Kidney glomerular epithelial cell (primary cell): ENCODE results near the gene IPO7.
A peak's percentile ranks its signal among the peaks of the same experiment; 100 is the strongest.
"Not testable (repeated sequence)": the region's sequence is repeated elsewhere in the genome, so short reads cannot be mapped to it uniquely, and the experiment has no call there.

Experiments used
- DNase-seq: peaks from one replicate; lab custom pipeline; 2025; lab: John Stamatoyannopoulos, UW

The IPO7 gene

DNA sequence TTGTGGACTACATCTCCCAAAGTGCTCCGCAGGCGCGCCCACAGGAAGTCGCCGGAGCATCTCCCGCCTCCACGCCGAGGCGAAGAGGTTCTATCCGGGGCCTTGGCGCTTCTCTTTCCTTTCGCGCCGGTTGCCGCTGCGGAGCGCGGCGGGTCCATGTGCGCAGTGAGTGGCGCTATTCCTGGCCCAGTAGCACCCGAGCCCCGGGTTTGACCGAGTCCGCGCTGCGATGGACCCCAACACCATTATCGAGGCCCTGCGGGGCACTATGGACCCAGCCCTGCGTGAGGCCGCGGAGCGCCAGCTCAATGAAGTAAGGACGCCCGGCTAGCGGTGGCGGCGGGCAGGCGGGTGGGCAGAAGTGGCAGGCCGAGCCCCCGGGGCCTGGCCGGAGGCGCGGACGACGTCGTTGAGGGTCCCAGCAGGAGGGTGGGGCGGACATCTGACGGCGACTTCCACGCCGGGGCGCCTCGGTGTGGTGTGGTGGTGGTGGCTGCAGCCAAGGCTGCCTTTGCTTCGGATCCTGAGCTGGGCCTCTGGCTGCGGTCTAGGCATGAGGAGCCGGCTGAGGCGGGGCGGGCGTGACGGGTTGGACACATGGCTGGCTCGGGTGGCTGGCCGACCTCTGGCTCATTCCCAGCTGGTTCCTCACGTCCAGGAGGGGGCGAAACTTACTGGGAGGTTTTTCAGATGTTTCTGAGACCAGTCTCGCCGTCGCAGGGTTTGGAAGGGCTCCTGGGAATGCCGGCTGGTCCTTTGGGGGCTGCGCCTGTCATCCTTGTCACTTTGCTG, at the start of gene IPO7:
Gene IPO7 (plus strand): TSS at position 118 of the 792 bp plus-strand sequence. CDS start 112 bp downstream, at position 230.
- DNase-seq = peak; percentile 71

DNA sequence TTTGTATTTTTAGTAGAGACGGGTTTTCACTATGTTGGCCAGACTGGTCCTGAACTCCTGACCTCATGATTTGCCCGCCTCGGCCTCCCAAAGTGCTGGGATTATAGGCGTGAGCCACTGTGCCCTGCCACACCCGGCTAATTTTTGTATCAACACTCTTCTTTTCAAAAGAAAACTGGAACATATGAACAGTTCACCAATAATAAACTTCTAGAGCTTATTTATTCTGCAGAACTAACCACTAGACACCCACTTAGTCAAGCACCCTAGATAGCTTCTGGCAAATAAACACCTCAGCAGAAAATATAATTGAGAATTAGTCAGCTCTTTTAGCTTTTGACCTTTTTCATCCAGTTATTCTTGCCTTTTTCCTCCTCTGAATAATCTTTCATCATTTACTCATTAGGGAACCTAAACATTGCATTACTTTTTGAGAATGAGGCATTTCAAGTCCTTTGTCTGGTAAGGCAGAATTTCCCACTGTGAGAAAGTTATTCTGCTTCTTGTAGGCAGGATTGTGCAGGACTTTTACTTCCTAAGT, 42.7 kb upstream of the IPO7 start:
- no peak for DNase-seq

DNA sequence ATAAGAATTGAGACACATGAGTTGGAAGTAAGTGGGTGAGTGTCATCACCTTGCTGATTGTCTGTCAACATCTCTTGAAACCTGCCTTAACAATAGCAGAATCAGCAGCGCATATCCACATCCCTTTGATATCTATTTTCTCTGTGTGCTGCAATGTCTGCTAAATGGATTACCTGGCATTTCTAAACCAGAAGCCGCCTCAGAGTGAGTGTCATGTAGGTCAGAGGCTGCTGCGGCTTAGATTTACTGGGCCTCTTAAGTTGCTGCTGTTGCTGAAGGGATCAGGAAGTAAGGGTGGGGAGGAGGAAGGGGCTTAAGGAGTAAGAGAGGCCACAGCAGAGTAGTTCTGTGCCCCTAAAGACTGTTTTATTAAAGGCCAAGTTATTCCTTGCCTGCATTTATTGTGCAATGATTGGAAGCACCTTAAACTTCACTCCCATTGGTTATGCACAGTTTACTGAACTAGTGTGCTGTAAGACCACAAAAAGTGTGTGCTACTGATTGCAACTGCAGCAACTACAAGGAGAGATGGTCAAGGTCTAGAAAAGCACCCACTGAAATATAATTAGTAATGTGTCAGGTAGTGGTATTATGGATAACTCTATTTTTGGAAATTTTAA, 40.3 kb upstream of the IPO7 start:
- no peak for DNase-seq

DNA sequence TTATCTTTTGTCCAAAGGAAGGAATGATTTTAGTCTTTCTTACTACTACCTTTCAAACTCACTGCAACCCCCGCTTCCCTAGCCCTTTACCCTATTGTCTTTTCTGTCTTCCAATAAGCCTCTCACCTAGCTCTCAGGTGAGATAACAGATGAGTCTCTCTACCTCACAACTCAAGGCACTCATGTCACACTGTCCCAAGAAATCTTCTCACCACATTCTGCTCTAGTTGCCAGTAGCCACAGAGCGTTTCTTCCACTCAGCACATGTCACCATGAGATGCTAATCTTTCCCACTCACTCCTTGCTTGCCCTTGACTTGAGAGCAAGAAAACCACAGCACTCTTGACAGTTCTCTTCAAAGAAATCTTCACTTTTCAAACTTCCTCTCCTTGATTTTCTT, 37.4 kb upstream of the IPO7 start:
- no peak for DNase-seq

DNA sequence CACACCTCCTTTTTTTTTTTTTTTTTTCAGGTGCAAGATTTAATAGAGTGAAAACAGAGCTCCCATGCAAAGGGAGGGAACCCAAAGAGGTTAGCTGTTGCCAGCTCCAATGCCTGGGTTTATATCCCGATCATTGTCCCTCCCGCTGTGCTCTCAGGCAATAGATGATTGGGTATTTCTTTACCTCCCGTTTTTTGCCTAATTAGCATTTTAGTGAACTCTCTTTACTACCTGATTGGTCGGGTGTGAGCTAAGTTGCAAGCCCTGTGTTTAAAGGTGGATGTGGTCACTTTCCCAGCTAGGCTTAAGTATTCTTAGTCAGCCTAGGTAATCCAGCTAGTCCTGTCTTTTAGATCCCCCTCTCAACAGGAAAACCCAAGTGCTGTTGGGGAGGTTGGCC, 36.7 kb upstream of the IPO7 start:
- not testable (repeated sequence) for DNase-seq

DNA sequence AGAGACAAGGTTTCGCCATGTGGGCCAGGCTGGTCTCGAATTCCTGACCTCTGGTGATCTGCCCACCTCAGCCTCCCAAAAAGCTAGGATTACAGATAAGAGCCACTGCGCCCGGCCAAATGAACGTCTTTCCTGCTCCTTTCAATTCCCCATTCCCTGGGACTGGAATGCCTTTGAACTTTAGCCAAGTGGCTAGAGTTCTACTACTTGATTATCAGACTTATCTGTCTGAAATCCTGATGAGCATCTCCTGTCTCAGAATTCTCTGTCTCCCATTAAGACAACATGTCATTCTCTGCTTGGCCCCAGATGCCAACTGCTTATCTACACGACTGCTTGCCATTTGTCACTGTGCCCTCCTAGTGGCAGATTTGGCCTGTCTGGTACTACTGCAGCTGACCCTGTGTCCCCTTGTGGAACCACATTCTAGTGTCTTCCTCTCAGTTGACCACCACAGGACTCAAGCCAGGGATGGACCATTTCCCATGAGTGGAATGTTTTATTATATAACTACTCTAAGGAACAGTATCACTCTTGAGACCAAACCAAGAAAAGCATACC, 33.1 kb upstream of the IPO7 start:
- DNase-seq = no peak

DNA sequence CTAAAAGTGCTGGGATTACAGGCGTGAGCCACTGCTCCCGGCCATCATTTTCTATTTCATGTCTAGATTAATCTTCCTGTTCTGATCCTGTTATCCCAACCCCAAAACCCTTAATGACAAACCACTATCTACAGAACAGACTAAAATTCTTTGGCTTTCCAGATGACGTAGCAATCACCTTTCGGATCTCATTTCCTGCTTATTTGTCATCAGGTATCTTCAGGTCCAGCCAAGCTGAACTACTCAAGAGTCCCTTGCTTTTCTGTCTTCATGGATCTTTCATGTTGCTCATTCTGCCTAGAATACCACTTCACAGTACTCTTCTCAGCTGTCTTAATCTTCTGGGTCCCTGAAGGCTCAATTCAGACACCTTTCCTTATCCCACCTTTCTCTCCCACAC, 27.4 kb upstream of the IPO7 start:
- no peak for DNase-seq

DNA sequence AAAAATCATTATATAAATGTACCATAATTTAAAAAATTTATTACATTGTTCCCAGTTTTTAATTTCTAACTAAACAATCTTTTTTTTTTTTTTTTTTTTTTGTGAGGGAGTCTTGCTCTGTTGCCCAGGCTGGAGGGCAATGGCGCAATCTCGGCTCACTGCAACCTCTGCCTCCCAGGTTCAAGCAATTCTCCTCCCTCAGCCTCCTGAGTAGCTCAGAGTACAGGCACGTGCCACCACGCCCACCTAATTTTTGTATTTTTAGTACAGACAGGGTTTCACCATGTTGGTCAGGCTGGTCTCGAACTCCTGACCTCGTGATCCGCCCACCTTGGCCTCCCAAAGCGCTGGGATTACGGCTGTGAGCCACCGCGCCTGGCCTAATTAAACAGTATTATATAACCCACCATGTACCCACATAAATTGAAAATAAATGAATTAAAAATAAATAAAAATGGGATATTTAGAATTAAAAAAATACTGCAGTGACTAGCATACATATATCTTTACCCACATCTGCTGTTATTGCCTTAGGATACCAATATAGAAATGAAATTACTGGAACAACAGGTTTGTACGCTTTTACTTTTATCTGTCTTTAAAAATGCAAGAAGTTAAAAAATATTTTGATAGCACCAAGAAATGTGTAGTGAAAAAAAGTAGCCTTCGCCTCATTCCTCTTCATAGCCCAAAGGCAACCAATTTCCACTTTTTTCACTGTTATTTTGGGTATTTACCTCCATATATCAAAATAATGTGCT, 23.4 kb upstream of the IPO7 start:
- not testable (repeated sequence) for DNase-seq

DNA sequence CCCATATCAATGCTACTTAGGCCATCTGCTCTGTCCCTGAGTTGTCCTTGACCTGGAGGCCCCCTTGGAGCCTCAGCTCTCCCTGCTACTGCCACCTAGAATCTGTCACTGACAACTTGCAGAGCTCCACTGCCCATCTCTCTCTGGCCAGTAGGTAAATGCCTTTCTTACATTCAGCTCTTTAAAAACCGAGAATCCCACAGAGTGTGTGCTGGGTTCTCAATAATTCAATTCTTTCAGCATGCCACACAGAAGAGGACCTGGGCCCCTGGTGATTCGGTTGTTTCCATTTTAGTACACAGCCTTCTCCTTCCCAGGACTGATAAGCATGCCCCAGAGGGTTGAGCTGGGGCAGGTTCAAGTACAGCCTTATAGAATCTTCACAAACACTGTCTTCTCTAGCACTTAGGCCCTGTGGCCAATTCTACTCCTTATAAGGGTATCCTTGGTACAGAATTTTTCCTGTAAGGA, 22.0 kb upstream of the IPO7 start:
- no peak for DNase-seq

DNA sequence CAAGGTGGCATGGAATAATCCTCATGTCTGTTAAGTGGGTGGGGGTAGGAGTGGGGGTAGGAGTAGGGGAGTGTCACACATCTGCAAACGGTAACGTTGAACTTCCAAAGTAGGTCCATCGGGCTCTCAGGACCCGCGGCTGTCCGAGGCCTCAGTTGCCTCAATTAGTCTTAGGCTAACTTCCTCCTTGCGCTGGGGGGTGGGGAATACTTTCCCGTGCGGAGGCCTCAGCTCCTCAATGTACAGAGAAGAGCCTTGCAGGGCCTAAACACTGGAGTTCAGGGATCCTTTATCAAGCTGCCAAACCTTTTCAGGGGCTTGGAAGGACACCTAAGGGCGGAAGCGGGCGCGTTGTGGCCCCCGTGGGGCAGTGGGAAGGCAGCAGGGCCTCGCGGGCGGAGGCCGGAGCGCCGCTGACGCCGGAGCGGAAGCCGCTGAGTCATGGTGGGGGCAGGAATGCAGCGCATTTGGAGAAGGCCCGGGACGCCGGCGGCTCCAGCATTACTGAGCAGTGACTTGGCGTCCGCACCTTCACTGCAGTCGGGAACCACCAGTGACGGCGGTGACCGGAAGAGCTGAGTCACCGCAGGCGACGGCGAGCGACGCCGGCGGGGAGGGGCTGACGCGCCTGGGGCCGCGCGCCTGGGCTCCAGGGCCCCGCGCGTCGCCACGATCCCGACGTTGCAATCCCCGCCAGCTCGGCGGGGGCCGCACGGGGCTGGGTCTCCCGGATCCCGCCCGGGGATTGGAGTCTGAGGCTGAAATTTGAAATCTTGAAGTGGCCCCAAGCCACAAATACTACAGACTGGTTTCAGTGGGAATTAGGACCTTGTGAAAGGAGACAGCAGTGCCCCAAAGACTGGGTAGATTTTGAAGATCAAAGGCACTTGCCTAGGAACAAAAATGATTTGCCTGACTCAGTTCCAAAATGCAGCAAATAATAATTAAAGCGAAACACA, 20.2 kb upstream of the IPO7 start:
- DNase-seq = peak; percentile 85

DNA sequence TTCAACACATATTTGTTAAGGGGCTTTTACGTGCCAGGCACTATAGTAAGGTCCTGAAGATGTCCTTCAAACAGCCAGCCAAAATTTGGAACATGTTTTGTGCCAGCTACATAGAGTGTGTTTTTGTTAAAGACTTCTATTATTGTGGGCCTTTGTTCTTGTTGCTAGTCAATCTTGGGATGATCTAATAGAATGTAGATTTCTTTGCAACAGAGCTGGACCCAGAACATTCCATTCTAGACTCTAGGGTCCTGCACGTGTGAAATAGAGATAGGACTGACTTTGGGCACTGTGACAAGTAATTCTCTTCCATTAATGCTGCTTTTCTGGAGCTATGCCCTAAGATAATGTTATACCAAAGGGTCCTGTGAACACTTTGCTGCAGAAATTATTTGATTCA, 16.9 kb upstream of the IPO7 start:
- no peak for DNase-seq

DNA sequence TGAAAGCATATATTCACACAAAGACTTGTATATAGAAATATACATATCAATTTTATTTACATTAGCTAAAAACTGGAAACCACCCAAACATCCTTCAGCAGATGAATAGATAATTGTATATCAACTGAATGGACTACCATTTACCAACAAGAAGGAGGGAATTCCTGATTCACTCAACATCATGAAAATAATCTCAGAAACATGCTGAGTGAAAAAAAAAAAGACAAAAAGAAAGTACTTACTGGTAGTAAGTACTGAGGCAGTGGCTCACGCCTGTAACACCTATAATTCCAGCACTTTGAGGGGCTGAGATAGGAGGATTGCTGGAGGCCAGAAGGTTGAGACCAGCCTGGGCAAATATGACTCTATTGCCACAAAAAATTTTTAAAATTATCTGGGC, 7.4 kb upstream of the IPO7 start:
- DNase-seq = no peak

DNA sequence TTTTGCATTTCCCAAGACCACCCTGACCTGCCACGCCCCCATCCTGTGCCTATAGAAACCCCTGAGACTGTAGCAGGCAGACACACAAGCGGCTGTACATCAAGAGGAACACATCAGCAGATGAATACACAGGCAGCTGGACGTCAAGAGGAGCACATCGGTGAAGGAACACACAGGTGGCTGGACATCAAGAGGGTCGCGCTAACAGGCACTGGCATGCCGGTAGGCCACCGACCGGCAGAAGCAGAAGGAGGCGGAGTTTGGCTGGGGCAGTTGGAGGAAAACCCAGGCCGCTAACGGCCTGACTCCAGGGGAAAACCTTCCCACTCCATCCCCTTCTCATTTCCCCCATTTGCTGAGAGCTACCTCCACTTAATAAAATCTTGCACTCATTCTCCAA, 5.4 kb upstream of the IPO7 start:
- no peak for DNase-seq

DNA sequence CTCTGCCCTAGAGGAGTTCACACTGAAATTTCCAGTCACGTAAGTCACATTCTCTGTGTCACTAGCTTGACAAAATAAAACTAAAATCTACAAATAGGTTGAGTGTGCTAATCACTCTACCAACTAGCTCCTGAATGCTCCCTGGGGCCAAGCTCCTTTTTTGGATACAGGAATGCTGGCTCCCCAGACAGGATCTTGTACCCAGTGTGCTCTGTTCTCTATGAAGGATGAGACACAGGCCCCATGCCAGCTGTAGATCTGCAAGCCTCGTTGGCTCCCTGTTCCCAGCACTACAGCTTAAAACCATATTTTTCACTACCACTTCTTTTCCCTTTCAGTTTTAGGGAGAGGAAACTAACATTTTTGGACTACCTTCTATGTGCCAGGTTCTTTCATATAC, 3.7 kb upstream of the IPO7 start:
- DNase-seq = no peak

DNA sequence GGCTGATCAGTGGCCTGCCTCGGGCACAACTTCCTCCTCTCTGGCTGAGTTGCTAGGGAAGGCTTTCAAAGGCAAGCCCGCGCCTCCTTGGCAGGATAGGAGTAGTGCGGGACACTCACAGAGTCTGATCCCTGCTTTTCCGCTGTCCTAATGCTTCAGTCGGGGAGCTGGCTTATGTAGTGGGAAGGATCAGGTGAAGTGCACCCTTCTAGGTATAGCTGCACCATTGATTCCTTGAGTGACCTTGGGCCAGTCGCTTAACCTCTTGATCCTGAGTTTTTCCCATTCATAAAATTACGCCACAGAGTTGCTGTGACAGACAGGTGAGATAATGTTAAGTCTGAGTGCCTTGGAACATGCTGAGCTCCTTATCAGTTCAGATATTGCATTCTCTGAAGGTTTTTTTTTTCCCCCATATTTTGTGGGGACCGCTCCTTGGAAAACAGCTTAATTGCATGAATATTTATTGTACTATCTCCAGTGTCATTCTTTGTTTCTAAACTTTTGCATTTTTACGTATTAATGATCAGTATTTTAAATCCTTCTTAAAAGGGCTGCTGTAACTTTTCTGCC, 961 bp downstream of the IPO7 start:
- DNase-seq = peak; percentile 53

DNA sequence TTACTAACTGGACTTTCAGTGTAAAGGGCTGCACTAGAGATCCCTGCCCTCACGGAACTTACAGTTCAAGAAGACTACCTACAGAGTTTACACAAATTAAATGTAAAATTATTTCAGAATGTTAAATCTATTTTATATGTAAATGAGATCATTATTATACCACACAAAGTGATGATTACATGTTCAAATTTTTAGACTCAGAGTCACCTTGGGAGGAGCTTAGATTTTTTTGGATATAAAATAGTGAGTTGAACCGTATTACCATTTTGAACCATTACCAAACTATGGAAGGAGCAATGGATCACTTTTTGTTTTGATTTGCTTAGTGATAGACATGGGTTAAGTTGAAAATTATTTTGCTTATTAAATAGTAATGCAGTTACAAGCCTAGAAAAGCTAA, 1.6 kb downstream of the IPO7 start:
- DNase-seq = no peak

DNA sequence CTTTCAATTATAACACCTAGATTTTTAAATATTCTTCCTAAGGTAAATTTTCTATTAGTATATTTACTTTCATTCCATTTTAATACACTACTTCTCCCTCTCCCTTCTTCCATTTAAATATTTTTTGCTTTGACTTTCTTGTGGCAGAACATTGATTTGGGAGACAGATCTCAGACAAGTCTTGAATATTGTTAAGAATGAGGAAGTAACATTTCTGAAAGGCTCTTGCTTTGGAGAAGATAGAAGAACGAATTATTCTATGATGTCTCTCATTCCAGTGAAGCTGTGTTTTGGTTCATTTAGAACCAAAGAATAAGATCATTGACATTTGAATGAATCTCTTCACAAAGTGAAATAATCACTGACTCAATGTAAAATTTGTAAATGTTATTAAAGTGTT, 2.4 kb downstream of the IPO7 start:
- DNase-seq = no peak

DNA sequence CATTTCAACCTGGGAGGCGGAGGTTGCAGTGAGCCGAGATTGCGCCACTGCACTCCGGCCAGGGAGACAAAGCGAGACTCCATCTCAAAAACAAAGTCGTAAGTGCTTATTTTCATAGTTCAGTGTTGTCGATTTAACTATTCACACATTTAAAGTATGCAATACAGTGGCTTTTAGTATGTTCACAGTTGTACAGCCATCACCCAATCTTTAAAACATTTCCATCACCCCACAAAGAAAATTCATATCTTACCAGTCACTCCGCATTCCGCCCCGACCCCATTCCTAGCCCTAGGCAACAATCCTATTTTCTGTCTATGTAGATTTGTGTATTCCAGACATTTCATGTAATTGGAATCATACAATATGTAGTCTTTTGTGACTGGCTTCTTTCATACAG, 11.9 kb downstream of the IPO7 start:
- no peak for DNase-seq

DNA sequence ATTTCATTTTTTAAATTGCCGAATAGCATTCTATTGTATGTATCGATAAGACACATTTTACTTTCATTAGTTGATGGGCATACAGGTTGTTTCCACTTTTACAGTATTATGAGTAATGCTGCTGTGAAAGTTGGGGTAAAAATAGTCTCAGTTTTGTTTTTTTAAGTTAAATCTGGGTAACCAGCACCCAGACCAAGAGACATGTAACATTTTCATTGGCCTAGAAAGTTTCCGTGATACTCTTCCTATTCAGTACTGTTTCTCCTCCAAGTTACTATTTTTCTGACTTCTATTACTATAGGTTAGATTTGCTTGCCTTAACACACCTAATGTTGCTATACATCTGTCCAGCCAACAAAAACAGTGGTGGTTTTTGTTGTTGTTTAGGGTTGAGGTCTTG, 12.3 kb downstream of the IPO7 start:
- DNase-seq = no peak

DNA sequence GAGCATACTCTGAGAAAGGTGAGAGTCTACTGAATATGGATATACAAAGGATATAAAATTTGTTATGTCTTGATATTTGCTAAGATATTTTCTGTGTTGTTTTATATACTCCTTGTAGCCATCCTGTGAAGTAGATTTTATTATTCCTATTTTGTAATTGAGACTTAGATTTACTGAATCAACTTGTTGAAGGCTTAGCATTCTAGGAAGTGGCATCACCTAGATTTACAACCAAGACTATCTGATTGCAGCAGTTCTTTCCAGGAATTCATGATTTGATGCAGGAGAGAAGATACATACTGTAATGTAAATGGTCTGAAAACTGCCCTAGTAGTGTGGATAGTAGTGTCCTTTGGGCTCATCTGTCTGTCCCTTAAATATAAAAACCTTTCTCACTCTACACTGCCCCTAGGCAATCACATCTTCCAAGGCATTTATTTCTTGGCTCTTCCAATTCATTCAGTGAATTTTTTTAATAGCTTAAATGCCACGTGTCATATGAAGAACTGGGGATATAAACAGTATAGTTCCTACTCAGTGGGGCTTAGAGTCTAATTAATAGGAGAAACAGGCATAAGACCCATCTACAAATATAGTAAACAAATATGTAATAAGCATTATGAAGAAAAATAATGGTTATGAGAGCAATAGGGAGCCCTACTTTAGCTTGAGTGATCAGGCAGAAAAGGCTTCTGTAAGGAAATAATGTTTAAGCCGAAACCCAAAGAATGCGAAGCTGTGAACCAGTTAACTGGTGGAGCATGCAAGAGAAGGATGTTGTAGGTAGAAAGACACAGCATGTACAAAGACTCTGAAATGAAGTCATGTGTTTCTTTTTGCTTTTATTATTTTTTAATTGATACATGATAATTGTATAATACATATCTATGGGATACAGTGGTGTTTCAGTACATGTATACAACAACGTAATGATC, 13.6 kb downstream of the IPO7 start:
- peak; percentile 24 for DNase-seq
